Smooth muscle cell (in vitro differentiated cells): ENCODE results near the gene HEBP1. TPM values are rescaled to one million over a fixed set of nuclear protein-coding genes. Genes with fewer than 3 reads are reported as not detected.

Source experiments
- DNase-seq: peaks from one replicate; lab custom pipeline; 2025; ENCODE audit not compliant: unreplicated experiment; lab: John Stamatoyannopoulos, UW
- H2AFZ ChIP-seq: fragments of 200-600 bp; sonication (generic); 2 replicates; pipeline ENCODE4 v1.6.0; 2016; ENCODE audit warnings: antibody characterized with exemption, low read depth, mild to moderate bottlenecking
- H3F3A ChIP-seq: fragments of 200-600 bp; sonication (generic); 2 replicates; pipeline ENCODE4 v1.6.0; 2017; ENCODE audit warnings: antibody characterized with exemption, low read depth
- H3K27ac ChIP-seq: fragments of 200-600 bp; sonication (generic); 2 replicates; pipeline ENCODE4 v1.5.1; 2016; ENCODE audit warnings: low read depth, mild to moderate bottlenecking
- H3K27me3 ChIP-seq: fragments of 200-600 bp; sonication (generic); 2 replicates; pipeline ENCODE4 v1.6.1; 2016; ENCODE audit warnings: low read depth, mild to moderate bottlenecking
- H3K36me3 ChIP-seq: fragments of 200-600 bp; sonication (generic); 2 replicates; pipeline ENCODE4 v1.5.1; 2016; ENCODE audit warnings: low read depth
- H3K4me1 ChIP-seq: fragments of 200-600 bp; sonication (generic); 2 replicates; pipeline ENCODE4 v1.5.1; 2016; ENCODE audit warnings: low read depth
- H3K4me2 ChIP-seq: fragments of 200-600 bp; sonication (generic); 2 replicates; pipeline ENCODE4 v1.6.0; 2016; ENCODE audit warnings: mild to moderate bottlenecking
- H3K4me3 ChIP-seq: fragments of 200-600 bp; sonication (generic); 2 replicates; pipeline ENCODE4 v1.5.1; 2016; ENCODE audit warnings: mild to moderate bottlenecking
- H3K79me2 ChIP-seq: fragments of 200-600 bp; sonication (generic); 2 replicates; pipeline ENCODE4 v1.6.0; 2016; ENCODE audit warnings: low read depth, mild to moderate bottlenecking
- H3K9ac ChIP-seq: fragments of 200-600 bp; sonication (generic); 2 replicates; pipeline ENCODE4 v1.6.0; 2016; ENCODE audit warnings: low read depth
- H3K9me3 ChIP-seq: fragments of 200-600 bp; sonication (generic); replicated peaks from 2 replicates; pipeline ENCODE4 v1.5.1; 2016; ENCODE audit warnings: low read depth
- H4K20me1 ChIP-seq: fragments of 200-600 bp; sonication (generic); 2 replicates; pipeline ENCODE4 v1.6.0; 2016; ENCODE audit warnings: low read depth
- CTCF ChIP-seq: fragments of 200-600 bp; sonication (generic); IDR thresholded peaks from 2 replicates; pipeline ENCODE4 v1.5.1; 2017; ENCODE audit warnings: borderline replicate concordance, mild to moderate bottlenecking, antibody characterized with exemption; ENCODE audit not compliant: insufficient read depth, poor library complexity, severe bottlenecking
- WGBS: methylation state at CpG from one replicate; pipeline ENCODE4 v1.1.7; 2016; ENCODE audit warnings: low lambda C conversion rate; 5-methylcytosine and 5-hydroxymethylcytosine counted together
- polyA plus RNA-seq: library from polyadenylated mRNA; unstranded; fragments of >200 nt; fragmentation: Nextera tagmentation; extraction: Ambion mirVana; gene quantifications from 2 replicates; pipeline ENCODE4 v1.2.1, GENCODE V29; 2016
- total RNA-seq: library from RNA; depleted of rRNA; stranded (reverse); fragments of >200 nt; gene quantifications from 2 replicates; pipeline ENCODE4 v1.2.3, GENCODE V29; 2014

HEBP1 gene
- total and polyA plus RNA-seq, 2 experiments from 2014 or later = 16.1 to 55.8 TPM

DNA sequence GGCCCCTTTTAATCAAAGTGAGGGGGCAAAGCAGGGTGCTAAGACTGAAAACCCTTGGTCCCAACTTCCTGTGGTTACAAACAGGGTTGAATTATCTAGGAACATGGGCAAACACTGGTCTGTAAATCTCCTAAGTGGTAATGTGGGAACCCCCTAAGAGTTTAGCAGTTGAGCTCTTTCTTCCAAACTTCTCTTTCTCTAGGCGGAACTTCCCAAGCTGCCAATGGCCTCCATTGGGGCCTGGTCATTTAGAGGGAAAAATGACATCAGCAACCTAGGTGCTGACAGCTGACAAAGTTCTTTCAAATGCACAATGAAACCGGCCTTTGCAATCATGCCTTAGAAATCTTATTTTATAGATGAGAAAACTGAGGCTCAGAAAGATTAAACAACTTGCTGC, 17.7 kb downstream of the HEBP1 start:
- Histone ChIP-seq H3K9me3 (no peaks in the 10 kb centered on the region), H3K36me3 (peaks cover 4% of the 10 kb centered on the region), H3K4me2 (no peak overlapping the region), H3K9ac (no peak overlapping the region), H3K4me1 (no peaks in the 10 kb centered on the region), H2AFZ (no peak overlapping the region), H3K27me3 (no peaks in the 10 kb centered on the region), H3K4me3 (no peak overlapping the region), H3F3A (peaks cover 14% of the 10 kb centered on the region), H3K27ac (no peak overlapping the region), H3K79me2 (no peaks in the 10 kb centered on the region), H4K20me1 (no peaks in the 10 kb centered on the region)
- no peak for DNase-seq
- 93% methylated on average over 2 of the region's 2 CpGs for WGBS
- TF ChIP-seq CTCF = no peak

GRCh38 chr12:12979731-12980259, 20.3 kb downstream of the HEBP1 start:
- no peak overlapping the region for H2AFZ ChIP-seq
- H4K20me1 ChIP-seq = no peaks in the 10 kb centered on the region
- no peak for DNase-seq
- peaks cover 31% of the 10 kb centered on the region for H3F3A ChIP-seq
- no peak overlapping the region for H3K4me3 ChIP-seq
- peak overlapping the region; percentile 96 for H3K9ac ChIP-seq
- no peak for TF ChIP-seq CTCF
- no peaks in the 10 kb centered on the region for H3K9me3 ChIP-seq
- no peaks in the 10 kb centered on the region for H3K79me2 ChIP-seq
- WGBS = 35% methylated on average over 4 of the region's 4 CpGs
- H3K36me3 ChIP-seq = peaks cover under 1% of the 10 kb centered on the region
- peak overlapping the region; percentile 99 for H3K27ac ChIP-seq
- H3K4me1 ChIP-seq = no peaks in the 10 kb centered on the region
- peak overlapping the region; percentile 65 for H3K4me2 ChIP-seq
- no peaks in the 10 kb centered on the region for H3K27me3 ChIP-seq

DNA sequence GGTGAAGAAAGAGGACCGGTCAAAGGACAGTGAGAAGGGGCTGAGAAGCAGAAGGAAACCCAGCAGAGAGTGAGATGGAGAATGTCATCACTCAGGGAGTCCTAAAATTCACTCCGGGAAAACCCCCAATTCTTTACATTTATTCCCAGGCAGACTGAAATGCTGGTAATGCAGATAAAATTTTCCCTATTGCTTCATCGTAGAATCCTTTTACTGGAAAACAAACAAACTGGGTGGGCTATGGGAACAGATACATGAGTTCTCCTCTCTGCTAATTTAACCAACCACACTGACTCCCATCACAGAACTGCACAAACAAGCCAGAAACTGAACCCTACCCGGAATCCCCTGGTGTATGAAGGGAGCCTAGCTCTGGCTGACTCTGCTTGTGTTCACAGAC, 20.9 kb downstream of the HEBP1 start:
- Histone ChIP-seq H3K4me1 (no peaks in the 10 kb centered on the region), H3K9ac (peak overlapping the region; percentile 96), H2AFZ (no peak overlapping the region), H3K27ac (peak overlapping the region; percentile 99), H3K36me3 (peaks cover 6% of the 10 kb centered on the region), H3K4me2 (peak overlapping the region; percentile 65), H3F3A (peaks cover 31% of the 10 kb centered on the region), H3K27me3 (no peaks in the 10 kb centered on the region), H3K79me2 (no peaks in the 10 kb centered on the region), H3K4me3 (no peak overlapping the region), H4K20me1 (no peaks in the 10 kb centered on the region), H3K9me3 (no peaks in the 10 kb centered on the region)
- no peak for TF ChIP-seq CTCF
- WGBS = 33% methylated on average over 4 of the region's 4 CpGs
- DNase-seq = no peak

- Histone ChIP-seq H3K4me2 (no peak overlapping the region), H2AFZ (no peak overlapping the region), H3F3A (peaks cover 31% of the 10 kb centered on the region), H3K4me1 (no peaks in the 10 kb centered on the region), H3K36me3 (peaks cover 19% of the 10 kb centered on the region), H3K27me3 (no peaks in the 10 kb centered on the region), H3K4me3 (no peak overlapping the region), H4K20me1 (no peaks in the 10 kb centered on the region), H3K9me3 (no peaks in the 10 kb centered on the region), H3K9ac (peak overlapping the region; percentile 71), H3K27ac (peak overlapping the region; percentile 94), H3K79me2 (no peaks in the 10 kb centered on the region)
- TF ChIP-seq CTCF = no peak
- no peak for DNase-seq
- WGBS = 80% methylated on average over 4 of the region's 4 CpGs
Measured at GRCh38 chr12:12977231-12977630, 22.8 kb downstream of the HEBP1 start.
